HG03139 (cell line): ENCODE results near the gene ASB9.
"Not testable (repeated sequence)": the region's sequence is repeated elsewhere in the genome, so short reads cannot be mapped to it uniquely, and the experiment has no call there.

ENCODE experiments used
- ATAC-seq: cut with Tn5 transposase; IDR thresholded peaks from one replicate; pipeline ENCODE4 v1.9.1; 2021; ENCODE audit not compliant: unreplicated experiment

The ASB9 gene, protein sequence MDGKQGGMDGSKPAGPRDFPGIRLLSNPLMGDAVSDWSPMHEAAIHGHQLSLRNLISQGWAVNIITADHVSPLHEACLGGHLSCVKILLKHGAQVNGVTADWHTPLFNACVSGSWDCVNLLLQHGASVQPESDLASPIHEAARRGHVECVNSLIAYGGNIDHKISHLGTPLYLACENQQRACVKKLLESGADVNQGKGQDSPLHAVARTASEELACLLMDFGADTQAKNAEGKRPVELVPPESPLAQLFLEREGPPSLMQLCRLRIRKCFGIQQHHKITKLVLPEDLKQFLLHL

DNA sequence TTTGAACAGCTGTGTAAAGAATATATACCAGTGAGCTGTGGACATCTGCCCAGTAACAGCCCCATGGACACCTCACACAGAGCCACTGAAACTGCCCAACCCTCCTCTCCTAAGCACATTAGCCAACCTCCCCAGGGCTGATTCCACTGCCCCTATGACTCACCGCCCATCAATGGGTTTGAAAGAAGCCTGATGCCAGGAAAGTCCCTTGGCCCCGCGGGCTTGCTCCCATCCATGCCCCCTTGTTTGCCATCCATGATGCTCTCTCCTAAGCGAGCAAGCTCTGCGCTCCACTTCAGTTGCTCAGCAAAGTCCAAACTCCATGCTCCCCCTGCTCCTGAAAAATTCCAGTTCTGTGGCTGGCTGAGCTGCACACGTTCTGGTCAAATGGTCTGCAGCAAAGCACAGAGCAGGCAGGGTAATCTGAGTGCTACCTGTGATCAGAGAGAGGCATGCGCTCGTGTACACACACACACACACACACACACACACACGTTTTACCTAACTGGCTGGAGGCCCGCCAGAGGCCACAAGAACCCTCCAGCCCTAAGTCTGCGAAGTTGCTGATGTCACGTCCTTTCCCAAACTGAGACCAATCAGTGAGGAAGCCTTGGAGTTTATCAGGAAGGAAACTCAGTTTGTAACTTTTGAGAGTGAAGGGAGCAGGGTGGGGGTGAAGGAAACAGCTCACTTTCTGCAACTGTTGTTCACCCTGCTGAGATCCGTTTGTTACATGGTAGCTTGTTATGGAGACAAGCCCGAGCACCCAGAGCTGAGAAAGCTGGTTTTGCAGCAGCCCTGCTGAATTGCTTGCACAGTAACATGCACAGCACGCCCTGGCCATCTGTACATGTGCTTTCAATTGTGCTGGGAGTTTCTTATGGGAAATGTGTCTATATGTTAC is at the start of gene ASB9:
TSS of gene ASB9 (minus strand) at position 466 of the 904 bp plus-strand sequence. CDS start at position 257, 209 bp downstream.
- ATAC-seq, result peak; percentile 58

DNA sequence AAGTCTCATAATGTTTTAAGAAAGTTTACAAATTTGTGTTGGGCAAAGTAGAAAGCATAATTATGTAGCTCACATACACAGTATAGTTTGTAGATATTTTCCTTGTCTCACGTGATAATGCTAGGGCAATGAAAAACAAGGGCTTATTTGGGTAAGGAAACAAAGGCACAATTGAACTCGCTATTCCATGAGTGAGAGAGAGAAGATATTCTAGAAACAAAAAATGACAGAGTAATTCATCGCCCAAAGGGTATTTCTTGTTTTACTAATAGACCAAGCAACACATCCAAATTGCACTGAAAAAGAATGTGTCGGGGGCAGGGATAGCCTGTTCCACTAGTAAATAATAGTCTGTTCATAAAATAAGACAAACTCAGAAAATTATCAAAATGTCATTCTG is 49.2 kb upstream of the ASB9 start:
- no peak for ATAC-seq

DNA sequence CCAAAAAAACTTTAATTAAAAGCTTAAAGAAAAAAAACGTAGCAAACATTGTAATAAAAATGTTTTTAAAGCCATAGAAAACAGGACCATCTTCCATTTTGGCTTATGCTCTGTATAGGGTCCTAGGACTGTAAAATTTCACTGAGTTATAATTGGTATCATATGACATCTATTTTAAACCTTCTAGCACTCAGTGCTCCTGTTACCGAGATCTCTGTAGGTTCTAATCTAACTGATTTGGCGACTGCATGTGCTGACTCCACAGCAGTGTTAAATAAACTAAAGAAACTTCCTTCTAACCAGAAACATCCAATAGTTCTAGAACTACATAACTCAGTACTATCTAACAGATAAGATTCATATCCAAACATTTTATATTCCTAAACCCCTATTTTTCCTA is 45.6 kb upstream of the ASB9 start, which contains the start of gene ASB11:
TSS of gene ASB11 (minus strand) at position 132 of the 400 bp plus-strand sequence. CDS start at position 97, 35 bp downstream.
- no peak for ATAC-seq

DNA sequence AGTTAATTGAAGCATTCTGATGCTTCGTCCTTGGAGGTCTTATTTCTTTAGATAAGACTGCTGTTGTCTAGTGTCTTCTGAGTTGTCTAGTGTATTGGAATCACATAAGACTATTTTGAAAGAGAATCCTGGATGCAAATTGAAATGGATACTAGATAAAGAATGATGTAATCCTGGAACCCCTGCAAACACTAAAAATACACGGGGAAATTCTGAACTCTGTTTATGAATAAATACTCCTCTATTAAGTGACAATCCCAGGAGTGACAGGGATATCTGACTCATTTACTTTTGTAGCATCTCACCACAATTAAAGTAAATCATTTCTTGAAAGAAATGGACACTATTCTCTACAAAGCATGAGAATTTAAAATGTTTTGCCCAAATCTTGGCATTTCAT is 44.6 kb upstream of the ASB9 start:
- ATAC-seq, result no peak

DNA sequence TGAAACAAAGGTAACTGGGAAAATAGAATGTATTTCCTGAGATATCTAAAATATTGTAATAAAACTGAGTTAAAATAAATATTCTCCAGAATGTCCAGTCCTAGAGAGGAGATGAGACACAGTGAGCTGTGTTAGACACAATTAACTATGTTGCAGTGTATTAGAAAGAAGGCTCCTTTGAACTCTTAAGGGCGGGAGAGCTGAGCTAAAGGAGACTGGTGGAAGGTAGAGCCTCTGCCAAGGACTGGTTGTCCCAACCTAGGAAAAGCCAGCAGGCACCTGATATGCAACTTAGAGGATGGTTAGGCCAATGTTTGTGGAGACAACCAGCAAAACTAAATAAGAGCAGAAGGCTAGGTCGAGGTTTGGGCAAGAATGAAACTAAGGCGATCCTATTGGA is 41.2 kb upstream of the ASB9 start:
- no peak for ATAC-seq

DNA sequence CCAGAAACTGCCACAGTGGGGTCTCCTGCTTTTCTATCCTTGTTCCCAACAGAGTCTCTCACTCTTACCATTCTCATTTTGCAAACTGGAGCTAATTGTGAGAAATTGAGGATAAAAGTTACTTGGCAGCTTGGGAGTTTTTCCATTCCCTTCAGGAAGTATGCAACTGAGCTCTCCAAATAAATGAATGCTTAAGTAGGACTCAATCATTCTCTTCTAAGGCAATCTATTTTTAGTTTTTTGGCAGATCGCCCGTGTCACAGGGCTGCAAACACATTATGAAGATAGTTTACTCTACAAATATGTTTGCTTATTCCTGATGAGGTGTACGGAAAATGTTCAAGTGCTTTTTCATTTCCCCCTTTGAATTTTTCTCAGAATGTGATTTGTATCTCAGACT is 40.2 kb upstream of the ASB9 start:
- no peak for ATAC-seq

DNA sequence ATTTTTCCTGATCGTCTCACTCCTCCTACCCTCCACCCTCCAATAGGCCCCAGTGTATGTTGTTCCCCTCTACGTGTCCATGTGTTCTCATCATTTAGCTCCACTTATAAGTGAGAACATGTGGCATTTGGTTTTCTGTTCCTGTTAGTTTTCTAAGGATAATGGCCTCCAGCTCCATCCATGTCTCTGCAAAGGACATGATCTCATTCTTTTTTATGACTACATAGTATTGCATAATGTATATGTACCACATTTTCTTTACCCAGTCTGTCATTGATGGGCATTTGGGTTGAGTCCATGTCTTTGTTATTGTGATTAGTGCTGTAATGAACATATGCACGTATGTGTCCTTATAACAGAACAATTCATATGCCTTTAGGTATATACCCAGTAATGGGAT is 36.0 kb upstream of the ASB9 start:
- ATAC-seq, result not testable (repeated sequence)

DNA sequence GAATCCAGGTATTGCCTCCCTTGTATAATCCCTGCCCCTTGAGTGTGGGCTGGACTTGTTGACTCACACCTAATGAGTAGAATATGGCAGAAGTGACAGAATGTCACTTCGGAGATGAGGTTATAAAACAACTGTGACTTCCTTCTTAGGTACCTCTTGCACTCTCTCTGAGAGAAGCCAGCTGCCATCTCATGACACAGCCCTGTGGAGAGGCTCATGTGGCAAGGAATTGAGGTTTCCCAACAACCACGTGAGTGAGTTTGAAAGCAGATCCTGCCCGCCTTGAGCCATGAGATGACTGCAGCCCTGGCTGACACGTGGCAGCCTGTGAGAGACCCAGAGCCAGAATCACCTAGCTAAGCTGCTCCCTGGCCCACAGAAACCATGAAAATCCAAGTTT is 32.0 kb upstream of the ASB9 start:
- no peak for ATAC-seq

DNA sequence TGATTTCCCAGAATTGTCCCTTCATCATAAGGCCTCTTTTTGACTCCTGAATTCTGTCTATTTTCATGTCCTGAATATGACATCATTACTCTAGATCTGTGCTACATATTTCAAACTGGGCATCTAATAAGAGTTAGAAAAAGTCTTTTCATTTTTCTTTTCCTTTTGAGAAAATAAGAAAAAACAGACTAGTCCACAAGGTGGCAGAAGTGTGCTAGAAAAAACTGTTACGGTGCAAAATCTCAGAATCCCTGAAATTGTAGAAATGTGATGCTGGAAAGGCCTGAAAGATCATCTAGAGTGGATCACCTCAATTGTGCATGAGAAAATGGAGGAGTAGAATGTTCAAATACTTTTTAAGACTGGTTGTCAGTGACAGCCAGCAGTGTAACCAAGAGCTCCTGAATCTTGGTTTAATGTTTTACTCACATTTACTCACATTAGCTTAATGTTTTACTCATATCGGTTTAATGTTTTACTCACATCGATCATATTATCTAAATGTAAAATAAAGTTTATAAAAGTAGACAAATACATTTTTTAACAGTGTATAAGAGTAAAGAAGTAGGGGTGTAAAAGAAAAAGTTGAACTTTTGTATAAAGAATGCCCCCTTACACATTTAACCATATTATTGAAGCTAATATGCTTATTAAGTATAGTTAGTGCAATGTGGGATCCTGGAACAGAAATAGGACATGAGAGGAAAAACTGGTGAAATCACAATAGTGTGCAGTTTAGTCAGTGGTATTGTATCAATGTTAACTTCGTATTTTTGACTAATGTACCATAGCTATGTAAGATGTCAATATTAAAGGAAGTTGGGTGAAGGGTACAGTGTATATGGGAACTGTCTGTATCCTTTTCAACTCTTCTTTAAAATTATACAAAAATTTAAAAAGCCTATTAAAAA is 30.3 kb upstream of the ASB9 start:
- no peak for ATAC-seq

DNA sequence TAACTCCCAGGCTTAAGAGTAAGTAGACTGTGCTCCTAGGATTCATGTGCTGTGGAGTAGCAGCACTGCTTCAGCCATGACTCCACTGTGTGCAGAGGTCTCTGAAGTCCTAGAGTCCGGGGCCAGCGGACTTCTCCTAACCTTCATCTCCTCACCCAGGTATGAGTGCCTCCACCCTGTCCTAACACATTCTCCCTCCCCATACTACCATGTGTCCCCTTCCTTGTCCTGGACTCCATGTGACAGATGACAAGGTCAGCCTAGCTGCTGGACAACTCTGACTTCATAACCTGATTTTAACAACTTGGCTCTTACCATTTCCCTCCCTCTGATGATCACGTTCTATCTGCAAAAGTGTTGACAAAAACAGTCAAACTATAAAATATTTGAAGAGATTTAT is 28.9 kb upstream of the ASB9 start:
- no peak for ATAC-seq

DNA sequence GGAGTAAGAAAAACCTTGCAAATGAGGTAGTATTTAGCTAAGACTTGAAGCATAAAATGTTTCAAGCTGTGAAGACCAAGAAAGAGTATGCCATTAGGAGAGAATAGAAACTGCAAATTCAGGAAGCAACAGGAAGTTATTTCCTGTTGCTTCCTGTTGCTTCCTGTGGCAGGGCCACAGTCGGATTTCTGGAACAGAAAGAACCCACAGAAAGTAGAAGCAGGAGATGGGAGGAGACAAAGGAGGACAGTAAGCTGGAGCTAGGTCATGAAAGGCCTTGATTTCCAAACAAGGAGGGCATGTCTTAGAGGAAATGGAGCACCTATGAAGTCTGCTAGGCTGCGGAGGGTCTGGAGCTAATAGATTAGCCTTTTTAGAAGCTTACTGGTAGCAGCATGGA is 28.3 kb upstream of the ASB9 start:
- no peak for ATAC-seq

DNA sequence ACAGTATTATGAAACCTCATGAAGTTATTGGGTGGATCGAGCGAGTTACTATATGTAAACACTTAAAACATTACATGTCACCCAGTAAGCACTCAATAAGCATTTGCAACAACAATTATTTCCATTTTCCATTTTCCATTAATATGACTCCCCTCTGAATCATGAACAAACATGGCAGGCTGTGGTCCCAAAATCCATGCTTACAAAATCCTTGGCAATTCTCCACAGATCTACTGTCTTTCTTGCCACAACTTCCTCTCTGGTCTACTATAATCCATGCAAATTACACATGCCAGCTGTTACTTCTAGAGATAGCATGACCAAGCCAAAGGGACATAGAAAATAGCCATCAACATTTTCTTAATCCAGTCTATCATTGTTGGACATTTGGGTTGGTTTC is 23.6 kb upstream of the ASB9 start:
- ATAC-seq, result no peak

DNA sequence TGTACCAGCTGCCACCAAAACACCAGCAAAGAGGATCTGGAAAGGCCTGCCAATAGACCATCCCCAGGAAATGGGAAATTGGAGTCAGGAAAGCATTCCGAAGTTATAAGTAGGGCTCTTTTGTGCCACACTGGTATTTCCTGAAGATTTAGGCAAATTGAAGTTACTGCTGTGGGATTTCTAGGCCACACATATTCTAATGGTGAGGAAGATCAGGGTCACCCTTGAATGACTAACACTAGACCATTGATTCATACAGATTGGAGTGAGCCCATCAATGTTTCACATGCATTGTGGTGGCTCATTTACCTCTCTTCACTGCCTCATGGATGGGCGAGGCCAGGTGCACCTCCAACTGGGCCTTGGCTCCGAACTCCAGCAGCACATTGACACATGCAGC is 23.0 kb upstream of the ASB9 start:
- ATAC-seq, result no peak

DNA sequence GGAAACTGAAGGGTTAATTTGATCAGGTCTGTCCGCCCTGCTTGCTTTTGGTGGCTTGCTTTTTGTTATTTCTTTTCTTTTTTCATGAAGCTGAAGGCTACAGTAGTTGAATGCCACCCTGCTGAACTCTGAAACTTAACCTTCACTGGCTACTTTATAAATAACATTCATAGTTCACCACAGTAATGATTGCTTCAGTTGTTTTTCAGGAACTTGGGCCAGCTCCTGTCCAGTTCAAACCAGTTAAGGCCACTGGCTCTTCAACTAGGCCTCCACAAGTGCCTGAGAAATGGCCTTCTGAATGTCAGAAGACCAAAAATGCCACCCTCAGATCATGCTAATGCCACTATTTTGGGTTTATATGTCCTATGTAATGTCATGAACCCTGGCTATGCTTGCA is 7.7 kb upstream of the ASB9 start:
- no peak for ATAC-seq

DNA sequence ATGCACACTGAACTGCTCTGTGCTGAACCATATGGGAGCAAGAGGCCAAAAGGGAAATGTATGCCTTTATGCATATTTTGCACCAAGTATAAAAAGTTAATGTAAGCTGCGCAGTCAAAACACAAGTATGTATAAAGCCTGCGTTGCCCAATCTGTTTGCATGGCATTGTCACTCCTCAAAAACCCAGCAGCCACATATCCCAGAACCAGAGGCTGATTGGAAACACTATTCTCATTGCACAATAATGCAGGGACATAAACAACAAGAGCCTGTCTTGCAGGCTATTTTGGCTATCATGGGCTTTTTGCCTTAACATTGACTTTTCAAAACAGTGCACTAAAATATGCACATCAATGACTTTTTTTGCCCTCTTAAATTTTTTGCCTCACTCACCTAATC is 5.1 kb upstream of the ASB9 start:
- ATAC-seq, result no peak

DNA sequence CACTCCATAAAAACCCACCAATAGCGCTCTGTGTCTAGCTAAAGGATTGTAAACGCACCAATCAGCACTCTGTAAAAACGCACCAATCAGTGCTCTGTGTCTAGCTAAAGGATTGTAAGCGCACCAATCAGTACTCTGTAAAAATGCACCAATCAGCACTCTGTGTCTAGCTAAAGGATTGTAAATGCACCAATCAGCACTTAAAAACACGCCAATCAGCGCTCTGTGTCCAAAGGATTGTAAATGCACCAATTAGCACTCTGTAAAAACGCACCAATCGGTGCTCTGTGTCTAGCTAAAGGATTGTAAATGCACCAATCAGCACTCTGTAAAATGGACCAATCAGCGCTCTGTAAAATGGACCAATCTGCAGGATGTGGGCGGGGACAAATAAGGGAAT is 3.4 kb upstream of the ASB9 start:
- not testable (repeated sequence) for ATAC-seq

DNA sequence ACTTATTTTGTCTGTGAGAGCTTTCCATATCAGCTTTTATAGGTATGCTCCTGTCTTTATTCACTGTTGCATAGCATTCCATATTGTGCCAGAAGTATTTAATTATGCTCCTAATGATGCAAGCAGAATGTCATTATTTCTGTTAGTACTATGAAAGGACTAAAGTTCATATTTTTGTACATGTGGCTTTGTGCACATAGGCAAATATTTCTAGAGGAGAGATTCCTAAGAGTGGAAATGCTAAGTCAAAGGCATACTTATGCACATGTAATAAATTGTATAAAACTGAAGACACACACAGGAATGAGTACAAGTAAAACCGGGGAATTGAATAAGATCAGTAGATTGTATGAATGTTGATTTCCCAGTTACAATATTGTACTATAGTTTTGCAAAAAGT is 1.9 kb upstream of the ASB9 start:
- no peak for ATAC-seq

DNA sequence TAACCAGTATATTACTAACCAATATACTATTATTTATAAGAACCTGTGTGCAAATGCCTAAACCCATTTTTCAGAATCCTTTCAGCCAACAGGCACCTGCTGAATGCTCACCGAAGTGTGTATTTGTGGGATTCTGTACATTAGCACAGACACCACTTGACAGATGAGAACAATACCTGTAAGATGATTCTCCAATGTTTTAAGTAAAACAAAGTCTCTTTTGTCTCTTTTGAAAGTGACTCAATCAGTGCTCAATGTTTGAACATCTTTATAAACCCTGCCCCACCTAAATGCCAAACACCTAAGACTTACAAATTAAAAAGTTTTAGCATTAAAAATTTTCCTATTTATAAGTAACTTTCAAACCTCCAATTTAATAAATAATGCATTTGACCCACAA is 763 bp downstream of the ASB9 start:
- no peak for ATAC-seq

DNA sequence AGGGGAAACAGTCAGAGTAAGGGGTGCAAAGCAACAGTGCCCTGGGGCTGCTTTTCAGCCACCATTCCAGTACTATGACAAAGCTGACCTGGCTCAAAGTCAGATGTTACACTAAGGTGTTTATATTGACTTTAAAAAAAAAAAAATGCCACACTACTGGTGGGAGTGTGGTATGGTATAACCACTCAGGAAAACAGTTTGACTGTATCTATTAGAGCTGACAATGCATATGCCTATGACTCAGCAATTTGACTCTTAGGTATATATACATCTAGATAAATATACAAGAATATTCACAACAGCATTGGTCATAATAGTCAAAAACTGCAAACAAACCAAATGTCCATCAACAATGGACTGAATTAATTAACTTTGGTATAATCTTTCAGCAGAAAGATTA is 15.0 kb downstream of the ASB9 start:
- no peak for ATAC-seq

DNA sequence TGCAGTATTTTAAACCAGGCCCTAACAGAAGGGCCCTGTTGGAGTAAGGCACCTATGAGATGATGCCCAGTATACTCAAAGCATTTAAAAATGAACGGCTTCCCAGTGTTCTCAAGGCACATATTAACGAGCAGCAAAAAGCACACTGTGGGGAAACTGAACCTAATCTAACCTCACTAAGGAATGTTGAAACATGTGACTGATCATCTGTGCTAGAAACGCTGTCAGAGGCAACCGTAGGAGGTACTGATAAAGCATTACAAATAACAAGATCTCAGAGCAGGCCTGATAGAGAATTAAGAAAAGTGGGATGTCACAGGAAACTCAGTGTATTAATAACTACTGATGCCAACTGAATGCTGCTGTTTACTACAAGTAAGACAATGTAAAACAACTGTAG is 24.0 kb downstream of the ASB9 start:
- ATAC-seq, result no peak

DNA sequence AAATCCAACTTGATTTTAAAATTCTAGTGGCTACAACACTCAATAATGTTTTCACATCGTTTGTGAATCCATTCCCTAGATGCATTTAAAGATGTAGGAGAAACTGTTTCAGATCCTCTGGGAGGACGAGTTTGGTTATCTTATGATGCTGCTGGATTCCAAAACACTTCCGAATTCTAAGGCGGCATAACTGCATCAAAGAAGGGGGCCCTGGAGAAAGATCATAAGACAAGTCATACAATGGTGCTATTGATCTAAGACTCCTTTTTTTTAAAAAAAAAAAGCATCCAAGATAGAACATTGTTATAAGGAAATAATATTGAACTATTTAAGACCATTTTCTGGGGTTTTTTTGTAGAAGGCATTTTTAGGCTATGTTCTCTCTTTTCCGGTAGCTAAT is 25.5 kb downstream of the ASB9 start:
- ATAC-seq, result no peak
